C4-2B (cell line): Measurements from ENCODE around the gene MVB12B.

ENCODE experiments used
- CTCF ChIP-seq: fragments of 450-650 bp; conservative IDR thresholded peaks from 2 replicates; pipeline ENCODE4 v1.5.1; 2017; ENCODE audit warnings: mild to moderate bottlenecking
- ZFX ChIP-seq: fragments of 450-650 bp; IDR thresholded peaks from 2 replicates; pipeline ENCODE4 v1.6.1; 2017

GRCh38 chr9:126549246-126550006 lies 222.8 kb downstream of the MVB12B start:
- no peak for TF ChIP-seq CTCF
- no peak for TF ChIP-seq ZFX
